Hindlimb muscle (tissue), 1 donor: ENCODE measurements around the gene GFPT1. TPM values are rescaled to one million over a fixed set of nuclear protein-coding genes. Genes with fewer than 3 reads are reported as not detected.
"Not testable (repeated sequence)": the region's sequence is repeated elsewhere in the genome, so short reads cannot be mapped to it uniquely, and the experiment has no call there.

ENCODE experiments used
- DNase-seq: peaks from one replicate; pipeline ENCODE4 v3.0.0-alpha.2; 2013
- polyA plus RNA-seq: library from polyadenylated mRNA; unstranded; fragments of 120-200 nt; gene quantifications from one replicate; pipeline ENCODE4 v1.2.1, GENCODE V29; 2013; ENCODE audit not compliant: insufficient read length

GFPT1 gene
- 25.4 TPM for polyA plus RNA-seq

DNA sequence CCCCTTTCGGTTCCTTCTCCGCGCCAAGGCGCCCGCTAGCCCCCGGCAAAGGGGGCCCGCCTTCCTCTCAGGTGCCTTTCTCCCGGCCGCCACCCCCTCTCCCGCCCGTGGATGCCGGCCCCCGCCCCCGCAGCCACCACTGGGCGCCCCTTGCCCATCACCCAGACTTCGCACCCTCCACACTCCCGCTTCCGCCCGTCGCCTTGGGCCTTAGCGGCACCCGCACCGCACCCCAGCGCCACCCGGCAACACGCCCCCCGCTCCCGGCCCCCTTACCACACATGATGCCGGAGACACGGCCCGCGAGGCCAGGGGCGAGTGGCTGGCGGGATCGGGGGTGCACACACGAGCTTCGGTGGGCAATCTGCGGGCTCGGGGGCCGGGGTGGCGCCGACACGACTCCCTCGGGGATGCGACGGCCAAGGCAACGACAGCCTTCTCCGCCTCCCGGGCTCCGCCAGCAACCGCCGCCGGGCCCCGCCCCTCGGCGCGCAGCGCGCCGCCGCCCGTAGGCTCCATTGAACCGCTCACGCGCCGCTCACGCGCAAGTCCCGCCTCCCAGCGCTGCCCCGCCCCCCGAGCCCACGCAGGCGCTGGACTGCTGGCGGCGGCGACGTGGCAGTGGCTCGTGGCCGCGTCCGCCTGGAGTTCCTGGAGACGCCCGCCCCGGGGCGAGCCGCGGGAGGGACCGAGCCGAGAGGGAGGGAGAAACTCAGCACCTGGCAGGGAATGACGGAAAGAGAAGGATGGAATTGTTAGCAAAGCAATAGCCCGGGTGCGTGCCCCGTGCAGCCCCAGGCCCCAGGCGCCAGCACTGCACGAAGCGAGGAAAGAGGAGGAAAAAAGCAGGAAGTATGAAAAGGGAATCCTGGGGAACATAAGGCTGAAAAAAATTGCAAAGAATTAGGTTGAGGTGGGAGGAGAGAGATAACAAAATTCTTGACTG is at the start of gene GFPT1:
Gene GFPT1 (minus strand): TSS at position 439 of the 946 bp plus-strand sequence. CDS start 156 bp downstream, at position 283.
- peak; percentile 98 for DNase-seq

DNA sequence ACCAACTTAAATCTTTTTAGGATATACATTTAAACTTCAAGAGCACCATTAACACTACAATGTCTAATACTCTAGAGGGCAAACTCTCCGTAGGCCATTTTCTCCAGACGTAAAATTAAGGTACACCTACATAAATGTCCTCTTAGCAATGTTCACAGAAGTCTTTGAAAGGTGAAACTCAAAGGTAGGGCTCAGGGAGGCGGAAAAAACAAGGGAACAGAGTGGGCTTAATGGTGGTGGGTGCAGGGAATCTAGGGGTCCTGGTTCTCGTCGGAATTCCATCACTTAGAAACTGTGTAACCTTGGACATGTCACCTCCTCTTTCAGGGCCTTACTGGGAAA is 49.5 kb upstream of the GFPT1 start:
- peak; percentile 8 for DNase-seq

DNA sequence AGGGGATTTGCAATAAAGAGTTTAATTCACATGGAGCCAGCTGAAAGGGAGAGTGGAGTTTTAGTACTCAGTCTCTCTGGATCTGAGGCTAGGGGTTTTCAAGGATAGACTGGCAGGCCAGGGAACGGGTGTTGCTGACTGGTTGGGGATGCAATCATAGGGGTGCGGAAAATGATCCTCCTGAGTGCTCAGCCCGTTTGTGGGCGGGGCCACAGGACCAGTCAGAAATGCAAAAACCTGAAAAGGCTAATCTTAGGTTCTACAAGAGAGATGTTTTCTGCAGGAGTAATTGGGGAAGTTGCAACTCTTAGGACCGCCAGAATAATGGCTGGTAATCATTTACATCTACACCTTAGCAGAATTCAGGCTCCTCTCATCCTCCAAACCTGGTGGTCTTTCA is 47.7 kb upstream of the GFPT1 start:
- DNase-seq, result no peak

DNA sequence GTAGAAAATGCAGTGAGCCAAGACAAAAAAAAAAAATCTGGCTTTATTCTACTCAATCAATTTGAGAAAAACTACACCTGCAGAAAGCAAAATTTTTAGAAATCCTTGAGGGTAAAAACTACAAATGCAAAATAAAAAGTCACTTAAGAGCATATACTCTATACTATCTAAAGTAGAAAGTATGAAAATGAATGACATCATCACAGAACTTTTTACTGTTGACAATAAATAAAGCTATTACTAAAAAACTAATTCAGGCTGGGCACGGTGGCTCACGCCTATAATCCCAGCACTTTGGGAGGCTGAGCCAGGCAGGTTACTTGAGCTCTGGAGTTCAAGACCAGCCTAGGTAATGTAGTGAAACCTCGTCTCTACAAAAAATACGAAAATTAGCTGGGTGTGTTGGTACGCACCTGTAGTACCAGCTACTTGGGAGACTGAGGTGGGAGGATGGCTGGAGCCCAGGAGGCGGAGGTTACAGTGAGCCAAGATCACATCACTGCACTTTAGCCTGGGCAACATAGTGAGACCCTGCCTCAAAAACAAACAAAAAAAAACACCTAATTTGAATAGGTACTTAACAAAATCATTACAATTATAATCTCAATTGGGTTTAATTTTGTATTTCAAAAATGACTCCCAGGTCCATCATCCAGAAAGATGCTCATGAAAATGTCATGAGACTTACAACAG is 42.6 kb upstream of the GFPT1 start:
- DNase-seq, result no peak

DNA sequence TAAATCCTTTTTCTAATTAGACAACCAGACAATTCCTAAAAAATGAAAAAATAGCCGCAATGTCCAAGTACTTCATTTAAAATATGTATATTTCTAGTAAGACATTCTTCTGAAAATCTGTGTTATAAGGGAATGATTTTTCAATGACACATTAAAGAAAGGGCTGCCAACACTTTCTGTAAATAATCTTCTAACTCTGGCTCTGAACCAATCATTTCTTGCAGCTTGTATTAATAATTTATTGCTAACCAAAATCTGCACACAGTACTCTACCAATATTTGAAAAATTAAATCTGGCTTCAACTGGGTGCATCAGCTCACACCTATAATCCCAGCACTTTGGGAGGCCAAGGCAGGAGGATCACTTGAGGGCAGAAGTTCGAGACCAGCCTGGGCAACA is 42.0 kb upstream of the GFPT1 start:
- DNase-seq, result no peak

DNA sequence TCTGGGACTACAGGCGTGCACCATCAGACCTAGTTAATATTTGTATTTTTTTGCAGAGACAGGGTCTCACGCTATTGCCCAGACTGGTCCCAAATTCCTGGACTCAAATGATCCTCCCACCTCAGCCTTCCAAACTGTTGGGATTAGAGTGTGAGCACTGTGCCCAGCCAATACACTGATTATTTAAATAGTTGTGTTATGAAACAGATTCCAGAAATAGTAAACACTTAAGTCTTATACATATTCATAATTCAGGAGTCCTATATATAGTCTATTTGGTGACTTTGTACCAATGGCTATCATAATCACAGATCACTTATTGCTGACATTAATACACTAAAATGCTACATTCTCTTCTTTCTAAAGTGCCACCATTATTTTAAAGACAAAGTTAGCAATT is 37.4 kb upstream of the GFPT1 start:
- no peak for DNase-seq

DNA sequence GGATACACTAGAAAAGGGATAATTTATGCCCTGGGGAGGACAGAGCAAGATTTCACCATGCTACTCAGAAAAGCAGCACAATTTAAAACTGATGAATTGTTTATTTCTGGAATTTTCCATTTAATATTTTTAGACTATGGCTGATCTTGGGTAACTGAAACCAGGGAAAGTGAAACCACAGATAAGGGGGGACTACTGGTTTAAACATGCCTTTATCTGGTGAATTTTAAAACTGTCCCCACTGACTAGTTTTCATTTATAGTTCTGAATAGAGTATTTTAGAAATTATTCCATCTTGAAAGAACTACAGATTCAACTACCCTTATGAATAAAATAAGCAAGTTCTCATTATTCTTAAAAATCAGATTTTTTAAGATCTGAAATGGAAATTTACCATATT is 35.2 kb upstream of the GFPT1 start:
- no peak for DNase-seq

DNA sequence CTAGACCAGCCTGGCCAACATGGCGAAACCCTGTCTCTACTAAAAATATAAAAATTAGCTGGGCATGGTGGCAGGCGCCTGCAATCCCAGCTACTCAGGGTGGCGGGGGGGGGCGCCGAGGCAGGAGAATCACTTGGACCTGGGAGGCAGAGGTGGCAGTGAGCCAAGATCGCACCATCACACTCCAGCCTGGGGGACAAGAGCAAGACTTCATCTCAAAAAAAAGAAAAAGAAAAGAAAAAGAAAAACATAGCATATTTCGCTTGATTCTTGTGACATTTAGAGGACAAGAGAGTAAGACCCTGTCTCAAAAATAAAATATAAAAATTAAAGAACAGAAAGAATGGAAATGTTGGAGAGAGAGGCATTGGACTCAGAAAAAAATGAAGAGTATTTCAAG is 32.1 kb upstream of the GFPT1 start:
- not testable (repeated sequence) for DNase-seq

DNA sequence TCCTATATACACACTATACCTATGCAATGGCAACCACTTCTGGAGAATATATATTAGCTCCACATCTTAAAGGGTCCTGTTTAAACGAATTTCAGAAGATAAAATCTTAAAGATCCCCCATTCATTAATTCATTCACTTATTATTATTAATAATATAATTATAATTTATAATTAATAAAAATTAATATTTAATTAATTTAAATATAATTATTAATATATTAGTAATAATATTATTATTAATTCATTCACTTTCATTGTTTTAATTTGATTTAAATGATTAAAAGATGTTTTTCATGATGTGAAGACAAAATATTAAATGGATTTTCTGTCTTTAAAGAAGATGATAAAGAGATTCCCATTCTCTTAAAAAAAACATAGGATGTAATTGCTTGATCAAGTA is 29.1 kb upstream of the GFPT1 start:
- DNase-seq, result no peak

DNA sequence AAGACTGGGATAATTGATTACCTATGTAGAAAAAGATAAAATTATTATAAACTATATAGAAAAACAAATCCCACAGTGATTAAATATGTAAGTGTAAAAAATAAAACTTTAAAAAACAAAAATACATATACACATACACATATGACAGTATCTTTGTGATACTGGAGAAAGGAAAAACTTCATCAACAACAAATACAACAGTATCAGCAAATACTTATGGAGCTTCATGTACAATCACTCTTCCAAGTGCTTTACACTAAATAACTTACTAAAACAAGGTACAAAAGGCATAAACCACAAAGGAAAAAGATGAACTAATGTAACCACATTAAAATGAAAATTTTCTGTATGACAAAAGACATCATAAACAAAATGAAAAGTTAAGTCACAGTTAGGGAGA is 24.1 kb upstream of the GFPT1 start:
- no peak for DNase-seq

DNA sequence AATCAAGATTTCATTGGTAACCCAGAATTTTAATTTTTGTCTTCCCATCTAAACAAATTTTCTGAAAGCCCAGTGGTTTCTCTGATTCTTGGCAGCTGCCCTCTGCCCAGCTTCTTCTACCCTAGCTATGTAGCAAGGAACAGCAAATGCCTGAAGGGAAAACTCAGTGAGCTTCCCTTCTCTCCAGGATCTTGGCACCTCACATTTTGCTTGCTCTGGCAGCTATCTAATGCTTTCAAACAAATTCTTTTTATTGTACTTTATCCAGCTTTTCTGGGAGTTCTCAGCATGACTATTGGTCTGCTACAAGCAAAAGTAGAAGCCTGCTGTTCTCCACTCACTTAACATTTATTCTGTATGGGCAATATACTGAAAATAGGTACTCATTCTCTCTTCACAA is 18.3 kb upstream of the GFPT1 start:
- no peak for DNase-seq

DNA sequence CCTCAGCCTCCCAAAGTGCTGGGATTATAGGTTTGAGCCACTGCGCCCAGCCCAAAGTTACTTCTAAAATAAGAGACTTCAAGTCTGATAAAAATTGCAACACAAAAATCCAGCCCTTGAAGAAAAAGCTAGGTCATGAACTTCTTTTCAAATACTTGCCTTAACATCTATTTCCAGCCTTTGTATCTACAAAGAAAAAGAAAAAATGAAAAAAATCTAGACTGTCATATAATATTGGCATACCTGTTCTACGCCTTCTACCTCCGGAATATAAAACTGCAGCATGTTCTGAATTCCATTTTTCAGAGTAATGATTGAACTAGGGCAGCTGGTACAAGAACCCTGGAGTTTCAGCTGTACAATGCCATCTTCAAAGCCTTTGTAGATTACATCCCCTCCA is 13.1 kb upstream of the GFPT1 start:
- DNase-seq, result no peak

DNA sequence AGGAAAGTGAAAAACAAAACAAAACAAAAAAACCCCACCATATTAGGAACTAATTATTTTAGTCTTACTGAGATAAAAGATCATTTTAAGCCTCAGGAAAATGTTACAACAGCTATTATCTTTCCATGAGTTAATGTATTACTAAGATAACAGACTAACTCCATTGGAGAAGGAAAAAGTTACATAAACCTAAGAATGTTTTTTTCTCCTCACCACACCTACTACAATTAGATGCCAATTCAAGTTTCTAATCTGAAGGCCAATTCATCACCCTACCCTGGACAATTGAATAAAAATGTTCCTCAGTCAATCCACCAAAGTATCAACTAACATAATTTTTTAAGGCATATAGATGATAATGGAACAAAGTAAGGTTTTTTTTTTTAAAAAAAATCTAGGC is 10.2 kb upstream of the GFPT1 start:
- no peak for DNase-seq

DNA sequence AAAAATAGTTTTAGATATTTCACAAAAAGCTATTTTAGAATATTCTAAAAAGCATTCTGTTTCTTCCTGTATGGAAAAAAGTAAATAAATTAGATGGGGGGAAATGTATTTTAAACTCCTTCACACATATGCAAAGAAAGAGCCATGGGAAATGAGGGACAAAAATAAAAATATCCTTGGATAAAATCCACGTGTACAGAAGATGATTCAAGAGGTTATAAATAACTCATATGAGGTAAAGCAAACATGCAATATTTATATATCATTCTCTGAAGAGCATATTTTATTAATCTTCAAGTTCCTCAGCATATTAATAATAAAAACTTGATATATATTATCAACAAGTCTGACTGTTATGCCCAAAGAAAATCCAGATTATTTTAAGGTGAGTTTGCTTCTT is 8.8 kb upstream of the GFPT1 start:
- no peak for DNase-seq

DNA sequence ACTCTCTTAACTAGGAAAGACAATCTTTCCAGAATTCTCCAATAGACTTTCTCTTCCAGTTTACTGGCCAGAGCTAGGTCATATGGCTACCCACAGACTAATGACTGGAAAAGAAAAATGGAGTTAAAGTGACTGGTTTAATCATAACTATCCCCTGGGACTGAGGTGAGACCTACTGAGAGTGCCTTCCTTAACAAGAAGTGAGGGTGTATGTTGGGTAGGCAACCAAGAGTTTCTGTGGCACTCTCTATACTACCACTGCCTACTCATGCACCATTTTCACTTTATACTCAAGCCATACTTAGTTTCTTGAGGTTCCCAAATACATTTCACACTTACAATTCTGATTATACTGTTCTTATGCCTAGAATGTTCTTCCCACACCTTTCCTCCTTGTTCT is 6.9 kb upstream of the GFPT1 start:
- no peak for DNase-seq

DNA sequence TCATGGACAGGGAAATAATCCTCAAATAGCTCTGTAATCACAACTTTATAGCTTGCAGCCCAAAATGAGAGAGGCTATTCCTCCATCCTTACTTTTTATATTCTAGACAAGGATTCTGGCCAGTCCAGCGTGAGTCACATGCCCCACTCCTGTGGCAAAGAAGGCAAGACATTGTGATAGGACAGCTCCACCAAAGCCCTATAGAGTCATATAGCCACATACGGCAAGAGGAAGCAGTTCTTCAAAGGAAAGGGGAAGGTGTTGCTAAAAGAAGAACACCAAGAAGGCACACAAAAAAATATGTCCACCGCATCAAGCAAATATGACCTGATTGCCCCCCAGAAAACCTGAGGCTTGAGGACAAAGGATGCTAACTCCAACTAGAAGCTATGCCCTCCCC is 3.4 kb upstream of the GFPT1 start:
- no peak for DNase-seq

DNA sequence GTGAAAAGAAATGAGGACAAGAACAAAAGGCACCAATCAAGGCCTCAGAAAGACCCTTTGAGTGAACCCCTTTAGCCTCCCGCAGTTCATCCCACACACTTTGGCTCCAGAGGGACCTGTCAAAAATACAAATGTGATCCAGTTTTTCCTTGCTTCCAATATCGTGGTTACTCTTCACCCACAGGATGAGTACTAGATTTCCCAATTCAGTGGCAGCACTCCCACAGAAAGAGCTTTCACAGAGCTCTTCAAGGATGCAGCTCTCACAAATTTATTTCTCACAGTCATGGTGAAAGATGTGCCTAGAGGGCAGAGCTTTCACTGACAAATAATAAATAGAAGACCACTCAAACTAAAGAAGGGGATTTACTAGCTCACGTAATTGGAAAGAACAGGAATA is 3.0 kb upstream of the GFPT1 start:
- DNase-seq, result no peak

DNA sequence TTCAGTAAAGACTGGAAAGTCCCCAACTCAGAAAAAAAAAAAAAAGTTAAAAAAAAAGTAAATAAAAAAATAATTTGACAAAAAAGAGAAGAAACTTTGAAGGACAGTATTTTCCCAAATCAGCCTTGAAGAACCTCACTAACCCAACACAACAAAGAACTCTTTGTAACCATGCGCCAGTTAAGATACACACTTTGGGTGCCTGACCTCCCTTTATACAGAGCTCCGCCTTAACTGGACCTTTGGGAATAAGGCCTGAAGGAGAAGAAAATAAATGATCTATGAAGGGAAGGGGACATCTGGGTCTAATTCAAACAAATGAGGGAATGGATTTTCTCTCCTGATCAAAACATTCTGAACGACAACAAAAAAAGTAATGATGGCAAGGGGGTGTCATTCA is 2.2 kb upstream of the GFPT1 start:
- DNase-seq, result no peak

DNA sequence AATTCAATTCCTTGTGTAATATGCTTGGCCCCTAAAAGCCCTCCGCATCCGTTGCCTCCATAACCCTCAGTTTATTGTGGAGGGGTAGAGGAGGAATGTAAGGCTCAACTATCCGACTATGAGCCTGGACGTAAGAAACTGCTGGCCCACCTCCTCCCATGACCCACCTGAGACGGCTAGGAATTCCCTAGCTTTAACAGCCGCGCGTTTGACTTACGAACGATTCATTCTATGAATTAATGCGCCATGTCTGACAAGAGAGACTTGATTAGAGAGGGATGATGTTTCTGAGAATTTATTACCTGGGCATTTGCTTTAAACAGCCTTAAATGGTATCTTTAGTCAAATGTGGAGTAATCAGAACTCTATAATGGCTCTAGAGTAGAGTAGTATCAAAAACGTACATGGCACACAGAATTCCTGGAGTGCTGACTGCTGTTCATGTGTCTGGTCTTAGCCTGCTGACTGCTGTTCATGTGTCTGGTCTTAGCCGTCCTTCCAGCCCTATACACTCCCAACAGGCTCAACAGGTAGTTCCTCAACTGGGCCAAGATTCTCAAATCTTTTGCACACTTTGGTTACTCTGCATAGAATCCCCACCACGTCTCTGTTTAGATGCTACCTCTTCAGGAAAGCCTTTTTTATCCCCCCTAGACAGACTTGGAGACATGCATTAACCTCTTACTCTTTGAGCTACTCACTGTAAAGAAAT is 899 bp upstream of the GFPT1 start:
- DNase-seq, result peak; percentile 15

DNA sequence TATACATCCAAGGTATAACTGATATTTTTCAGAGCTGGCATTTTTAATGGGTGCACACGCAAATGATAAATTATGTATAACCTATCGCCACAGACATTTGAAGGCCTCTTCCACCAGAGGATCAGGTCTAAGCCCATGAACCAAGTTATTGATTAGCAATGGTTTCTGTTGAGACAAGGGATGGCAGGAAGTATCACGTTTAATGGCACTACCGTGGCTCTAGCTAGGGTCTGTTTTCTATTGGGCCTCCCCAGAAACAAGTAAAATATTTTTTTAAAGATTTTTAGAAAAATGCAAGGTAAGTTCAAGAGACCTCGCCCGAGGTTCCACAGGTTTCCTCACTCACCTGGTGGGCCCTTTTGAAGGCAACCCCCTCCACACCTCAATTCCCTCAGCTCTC is 667 bp downstream of the GFPT1 start:
- no peak for DNase-seq

DNA sequence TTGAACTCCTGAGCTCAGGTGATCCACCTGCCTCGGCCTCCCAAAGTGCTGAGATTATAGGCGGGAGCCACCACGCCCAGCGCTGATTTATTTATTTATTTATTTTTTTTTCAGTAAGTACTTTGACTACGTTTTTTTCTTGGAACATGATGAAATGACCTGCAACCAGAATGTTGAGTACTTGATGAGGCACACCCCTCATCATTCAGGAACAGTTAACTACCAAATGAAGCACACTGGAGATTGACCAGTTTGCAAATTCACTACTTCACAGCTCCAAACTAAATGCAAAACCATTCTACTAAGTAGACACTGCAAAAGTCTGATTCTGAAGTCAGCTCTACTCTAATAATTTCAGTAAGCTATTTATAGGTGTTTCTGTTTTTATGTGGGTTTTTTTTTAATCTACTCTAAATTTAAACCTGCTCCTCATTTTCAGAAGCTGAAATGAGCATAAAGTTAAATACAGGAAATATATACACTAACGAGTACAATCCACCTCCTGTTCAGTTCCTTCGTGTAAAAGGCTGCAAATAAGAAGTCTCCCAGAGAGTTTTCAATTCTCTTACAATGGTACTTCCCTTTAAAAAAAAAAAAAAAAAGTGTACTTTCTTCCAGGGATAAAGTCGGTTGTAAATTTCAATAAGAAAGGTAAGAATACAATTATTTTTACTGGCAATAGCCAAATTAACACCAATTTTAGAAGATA is 1.4 kb downstream of the GFPT1 start:
- DNase-seq, result no peak

DNA sequence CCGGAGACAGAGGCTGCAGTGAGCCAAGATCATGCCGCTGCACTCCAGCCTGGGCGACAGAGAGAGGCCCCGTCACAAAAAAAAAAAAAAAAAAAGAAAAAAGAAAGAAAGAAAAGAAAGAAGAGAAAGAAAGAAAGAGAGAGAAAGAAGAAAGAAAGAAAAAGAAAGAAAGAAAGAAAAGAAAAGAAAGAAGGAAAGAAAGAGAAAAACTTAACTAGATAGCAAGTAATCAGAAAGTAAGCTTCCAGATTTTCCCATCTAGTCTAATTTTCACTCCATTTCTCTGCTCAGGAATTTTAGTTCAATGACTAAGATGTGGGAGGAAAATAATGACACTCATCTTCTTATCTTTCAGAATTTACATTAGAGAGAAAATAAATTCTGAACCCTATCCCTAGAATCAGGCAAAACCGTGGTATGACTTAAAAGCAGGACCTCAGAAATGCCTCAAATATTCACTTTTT is 2.4 kb downstream of the GFPT1 start:
- DNase-seq, result no peak
